HEK293T (cell line): ENCODE results near the gene BCAS1.

ENCODE experiments used
- CTCF ChIA-PET: fragments of 350-600 bp; formaldehyde crosslinking; extraction: SDS; loops from one replicate; lab custom pipeline; 2021; ENCODE audit warnings: antibody characterized with exemption, inconsistent platforms; lab: Yijun Ruan, JAX
- POLR2A ChIA-PET: fragments of 350-600 bp; formaldehyde crosslinking; extraction: SDS; loops from one replicate; lab custom pipeline; 2020; ENCODE audit warnings: antibody characterized with exemption, inconsistent platforms; lab: Yijun Ruan, JAX
- DNase-seq: peaks from one replicate; pipeline ENCODE4 v3.0.0; 2012; ENCODE audit warnings: mixed read lengths; ENCODE audit errors: extremely low spot score
- ARNT ChIP-seq: fragments of 450-650 bp; IDR thresholded peaks from 2 replicates; pipeline ENCODE4 v1.6.1; 2017; ENCODE audit warnings: mild to moderate bottlenecking
- BHLHE40 ChIP-seq: fragments of 450-650 bp; IDR thresholded peaks from 2 replicates; pipeline ENCODE4 v1.6.1; 2016; ENCODE audit warnings: mild to moderate bottlenecking, moderate library complexity, borderline replicate concordance
- CTBP1 ChIP-seq: fragments of 450-650 bp; IDR thresholded peaks from 2 replicates; pipeline ENCODE4 v1.6.1; 2016; ENCODE audit warnings: borderline replicate concordance
- ELF4 ChIP-seq: fragments of 450-650 bp; IDR thresholded peaks from 2 replicates; pipeline ENCODE4 v1.6.1; 2017; ENCODE audit warnings: antibody characterized with exemption
- FOXA1 ChIP-seq: fragments of 450-650 bp; IDR thresholded peaks from 2 replicates; pipeline ENCODE4 v1.6.1; 2016; ENCODE audit warnings: mild to moderate bottlenecking
- FOXK2 ChIP-seq: fragments of 450-650 bp; IDR thresholded peaks from 2 replicates; pipeline ENCODE4 v1.6.1; 2016; ENCODE audit warnings: mild to moderate bottlenecking
- FOXM1 ChIP-seq: fragments of 450-650 bp; IDR thresholded peaks from 2 replicates; pipeline ENCODE4 v1.6.1; 2017; ENCODE audit warnings: mild to moderate bottlenecking, borderline replicate concordance
- HDGF ChIP-seq: fragments of 450-650 bp; IDR thresholded peaks from 2 replicates; pipeline ENCODE4 v1.6.1; 2017; ENCODE audit warnings: antibody characterized with exemption, borderline replicate concordance
- L3MBTL2 ChIP-seq: fragments of 450-650 bp; conservative IDR thresholded peaks from 2 replicates; pipeline ENCODE4 v1.6.1; 2016; ENCODE audit warnings: mild to moderate bottlenecking
- LEF1 ChIP-seq: fragments of 450-650 bp; IDR thresholded peaks from 2 replicates; pipeline ENCODE4 v1.6.1; 2017; ENCODE audit warnings: mild to moderate bottlenecking, borderline replicate concordance
- NFRKB ChIP-seq: fragments of 450-650 bp; IDR thresholded peaks from 2 replicates; pipeline ENCODE4 v1.6.1; 2016; ENCODE audit warnings: mild to moderate bottlenecking, moderate library complexity
- PKNOX1 ChIP-seq: fragments of 450-650 bp; IDR thresholded peaks from 2 replicates; pipeline ENCODE4 v1.6.1; 2016
- SP1 ChIP-seq: fragments of 450-650 bp; IDR thresholded peaks from 2 replicates; pipeline ENCODE4 v1.6.1; 2017
- SUZ12 ChIP-seq: fragments of 450-650 bp; IDR thresholded peaks from 2 replicates; pipeline ENCODE4 v1.6.1; 2016; ENCODE audit warnings: mild to moderate bottlenecking
- TARDBP ChIP-seq: fragments of 450-650 bp; IDR thresholded peaks from 2 replicates; pipeline ENCODE4 v1.6.1; 2016
- ZNF384 ChIP-seq: fragments of 450-650 bp; IDR thresholded peaks from 2 replicates; pipeline ENCODE4 v1.6.1; 2016

The BCAS1 gene

GRCh38 chr20:54029643-54030042 is 40.8 kb downstream of the BCAS1 start:
- DNase-seq: no peak
- TF ChIP-seq L3MBTL2: no peak
- no peak for TF ChIP-seq ARNT
- TF ChIP-seq SUZ12: no peak
- ChIA-PET POLR2A (interaction anchor here (1.1 kb wide), 1 partner anchor 47 kb away, joined by 3 read pairs; no protein-coding TSS in a partner anchor), CTCF (interaction anchor here (0.7 kb wide), 1 partner anchor 14 kb away, joined by 3 read pairs; no protein-coding TSS in a partner anchor)

GRCh38 chr20:54029176-54029575 is 41.2 kb downstream of the BCAS1 start:
- CTCF ChIA-PET: interaction anchor here (0.7 kb wide), 1 partner anchor 15 kb away, joined by 3 read pairs; no protein-coding TSS in a partner anchor
- no peak for DNase-seq
- POLR2A ChIA-PET: interaction anchor here (1.1 kb wide), 1 partner anchor 46 kb away, joined by 3 read pairs; no protein-coding TSS in a partner anchor
- TF ChIP-seq FOXM1 (no peak), LEF1 (no peak), SUZ12 (no peak), FOXK2 (no peak), ARNT (no peak), TARDBP (no peak), PKNOX1 (no peak), FOXA1 (no peak)

GRCh38 chr20:54028276-54029011 is 42.0 kb downstream of the BCAS1 start:
- TF ChIP-seq BHLHE40: no peak
- TF ChIP-seq CTBP1: no peak
- no peak for TF ChIP-seq SP1
- TF ChIP-seq HDGF: no peak
- TF ChIP-seq FOXA1: no peak
- TF ChIP-seq PKNOX1: no peak
- TF ChIP-seq LEF1: no peak
- no peak for TF ChIP-seq SUZ12
- TF ChIP-seq ARNT: no peak
- POLR2A ChIA-PET: no interaction called here
- CTCF ChIA-PET: no interaction called here
- no peak for DNase-seq

DNA sequence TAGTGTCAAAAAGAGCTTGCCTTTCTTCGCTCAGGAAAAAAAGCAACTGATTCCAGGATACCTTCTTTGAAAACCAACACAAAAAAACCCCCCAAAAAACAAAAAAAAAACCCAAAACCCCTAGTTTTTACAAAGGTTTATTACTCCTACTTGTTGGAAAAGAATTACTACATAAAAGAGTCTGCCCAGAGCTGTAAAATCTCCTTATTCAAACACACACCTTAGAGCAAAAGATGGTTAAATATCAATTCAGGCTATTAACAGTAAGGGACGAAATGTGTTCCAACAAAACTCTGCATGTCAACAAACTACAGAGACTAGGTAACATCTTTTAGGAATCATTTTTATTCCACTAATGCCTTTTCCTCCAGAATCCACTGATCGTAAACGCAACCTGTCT is 42.7 kb downstream of the BCAS1 start:
- no peak for TF ChIP-seq ARNT
- TF ChIP-seq FOXA1: no peak
- TF ChIP-seq FOXK2: no peak
- TF ChIP-seq CTBP1: no peak
- no peak for TF ChIP-seq TARDBP
- TF ChIP-seq FOXM1: no peak
- TF ChIP-seq ZNF384: no peak
- TF ChIP-seq SP1: no peak
- no peak for TF ChIP-seq NFRKB
- no peak for TF ChIP-seq BHLHE40
- TF ChIP-seq LEF1: no peak
- TF ChIP-seq PKNOX1: no peak
- TF ChIP-seq HDGF: no peak
- TF ChIP-seq SUZ12: no peak
- POLR2A ChIA-PET: no interaction called here
- CTCF ChIA-PET: no interaction called here
- no peak for DNase-seq

GRCh38 chr20:54026295-54027064 is 43.9 kb downstream of the BCAS1 start:
- TF ChIP-seq PKNOX1 (no peak), LEF1 (no peak), TARDBP (no peak), NFRKB (no peak), HDGF (no peak), ZNF384 (no peak), L3MBTL2 (no peak), ARNT (no peak), FOXM1 (no peak), FOXA1 (no peak), CTBP1 (no peak), FOXK2 (no peak), SUZ12 (no peak), SP1 (no peak), BHLHE40 (no peak), ELF4 (no peak)
- DNase-seq: no peak
- ChIA-PET CTCF (no interaction called here), POLR2A (no interaction called here)
